Naive thymus-derived CD4-positive, alpha-beta T cell (primary cell): ENCODE results near the gene TMEM176B. TPM values are rescaled to one million over a fixed set of nuclear protein-coding genes. Genes with fewer than 3 reads are reported as not detected.

Source experiments
- ATAC-seq: fragments of 150-1000 bp; cut with Tn5 transposase; 2 replicates; pipeline ENCODE4 v1.10.0; 2021; ENCODE audit warnings: mild to moderate bottlenecking, moderate library complexity
- CTCF ChIA-PET: fragments of 350-600 bp; sonication (Branson Sonifier 250); formaldehyde crosslinking; loops from one replicate; lab custom pipeline; 2021; ENCODE audit warnings: antibody characterized with exemption; lab: Charles Lee
- POLR2A ChIA-PET: fragments of 350-600 bp; sonication (Branson Sonifier 250); formaldehyde crosslinking; loops from one replicate; lab custom pipeline; 2021; ENCODE audit warnings: antibody characterized with exemption, inconsistent platforms; lab: Charles Lee
- DNase-seq, 9 donors: peaks; one replicate each; pipeline versions ENCODE4 v3.0.0 to v3.0.0-alpha.2; 2020 to 2022; ENCODE audit warnings: mixed read lengths in 1 of 9
- H3K27ac ChIP-seq: one replicate; pipeline ENCODE4 v1.7.0; 2013; ENCODE audit warnings: mild to moderate bottlenecking, low read depth, low read length, moderate library complexity
- H3K27me3 ChIP-seq, 2 donors: one replicate each; pipeline ENCODE4 v1.7.0; 2013; ENCODE audit warnings: low read length in 2 of 2, mild to moderate bottlenecking in 2 of 2, moderate library complexity in 2 of 2; ENCODE audit not compliant: control insufficient read depth in 2 of 2, insufficient read depth in 2 of 2
- H3K36me3 ChIP-seq, 3 experiments: 1 replicate in 2 of 3; 2 replicates in 1 of 3; pipeline ENCODE4 v1.7.0; 2013; ENCODE audit warnings: low read length in 3 of 3, mild to moderate bottlenecking in 3 of 3, moderate library complexity in 1 of 3; ENCODE audit not compliant: insufficient read depth in 3 of 3, control insufficient read depth in 2 of 3
- H3K4me1 ChIP-seq, 2 donors: one replicate each; pipeline ENCODE4 v1.7.0; 2013; ENCODE audit warnings: low read length in 2 of 2, mild to moderate bottlenecking in 2 of 2, moderate library complexity in 1 of 2; ENCODE audit not compliant: control insufficient read depth in 2 of 2, insufficient read depth in 2 of 2
- H3K4me3 ChIP-seq: 2 replicates; pipeline ENCODE4 v1.7.0; 2013; ENCODE audit warnings: mild to moderate bottlenecking, low read length
- H3K9me3 ChIP-seq, 3 experiments: 1 replicate in 2 of 3; 2 replicates in 1 of 3; pipeline ENCODE4 v1.7.0; 2013; ENCODE audit warnings: low read length in 3 of 3; ENCODE audit not compliant: control insufficient read depth in 2 of 3
- H3K27ac Mint-ChIP-seq, 9 donors: one replicate each; pipeline ENCODE4 v1.8.0; 2020 to 2022; ENCODE audit warnings: mixed read lengths in 9 of 9, mild to moderate bottlenecking in 8 of 9, moderate library complexity in 5 of 9, inconsistent platforms in 2 of 9
- H3K27me3 Mint-ChIP-seq, 5 donors: one replicate each; pipeline ENCODE4 v1.8.0; 2021 to 2022; ENCODE audit warnings: mixed read lengths in 5 of 5, mild to moderate bottlenecking in 1 of 5
- H3K36me3 Mint-ChIP-seq, 5 donors: one replicate each; pipeline ENCODE4 v1.8.0; 2020 to 2022; ENCODE audit warnings: mixed read lengths in 5 of 5, mild to moderate bottlenecking in 3 of 5, inconsistent platforms in 1 of 5
- H3K4me1 Mint-ChIP-seq, 7 donors: one replicate each; pipeline ENCODE4 v1.8.0; 2020 to 2022; ENCODE audit warnings: mixed read lengths in 7 of 7, mild to moderate bottlenecking in 3 of 7, inconsistent platforms in 1 of 7
- H3K4me3 Mint-ChIP-seq, 10 donors: one replicate each; pipeline ENCODE4 v1.8.0; 2020 to 2022; ENCODE audit warnings: mild to moderate bottlenecking in 10 of 10, mixed read lengths in 10 of 10, moderate library complexity in 6 of 10, inconsistent platforms in 2 of 10
- H3K9me3 Mint-ChIP-seq, 11 donors: one replicate each; pipeline ENCODE4 v1.8.0; 2020 to 2022; ENCODE audit warnings: mixed read lengths in 11 of 11, mild to moderate bottlenecking in 4 of 11, inconsistent platforms in 1 of 11, moderate library complexity in 1 of 11
- intact Hi-C, 2 donors: fragments of 100-400 bp; cut with micrococcal nuclease; formaldehyde crosslinking; loops; one replicate each; pipeline ENCODE4 v1.15.1; 2023
- polyA plus RNA-seq, 2 donors: library from polyadenylated mRNA; unstranded; fragments of 300-500 nt; fragmentation: Illumina TruSeq; gene quantifications; one replicate each; pipeline ENCODE4 v1.2.3, GENCODE V29; 2021
- total RNA-seq, 6 experiments: library from RNA in 5 of 6; stranded (reverse) in 5 of 6; gene quantifications; 1 replicate in 5 of 6; 2 replicates in 1 of 6; pipeline ENCODE4 v1.2.3 and lab custom pipeline; 2021 to 2026

Gene TMEM176B
- total and polyA plus RNA-seq, 7 experiments from 2014 or later: 0.53 to 7.1 (median 2.4) TPM; not detected in 3

GRCh38 chr7:150845421-150845861 lies 45.3 kb upstream of the TMEM176B start:
- intact Hi-C loops: no loop called here
- no peaks in the 10 kb centered on the region for H3K4me1 Mint-ChIP-seq
- no peaks in the 10 kb centered on the region for H3K4me1 ChIP-seq
- CTCF ChIA-PET: no interaction called here
- no peak for DNase-seq
- H3K27me3 Mint-ChIP-seq: peaks cover 0 to 22% (median 7%) of the 10 kb centered on the region in 5 donors
- no peak for ATAC-seq
- H3K9me3 Mint-ChIP-seq: no peaks in the 10 kb centered on the region
- no peak overlapping the region for H3K27ac ChIP-seq
- H3K27me3 ChIP-seq: no peaks in the 10 kb centered on the region
- no peak overlapping the region for H3K4me3 ChIP-seq
- no peaks in the 10 kb centered on the region for H3K36me3 Mint-ChIP-seq
- no peaks in the 10 kb centered on the region for H3K36me3 ChIP-seq
- H3K4me3 Mint-ChIP-seq: no peak overlapping the region
- H3K9me3 ChIP-seq: no peaks in the 10 kb centered on the region
- POLR2A ChIA-PET: no interaction called here
- H3K27ac Mint-ChIP-seq: no peak overlapping the region

GRCh38 chr7:150842716-150843115 lies 42.6 kb upstream of the TMEM176B start:
- Histone ChIP-seq H3K36me3 (no peaks in the 10 kb centered on the region), H3K27ac (no peak overlapping the region), H3K9me3 (no peaks in the 10 kb centered on the region), H3K27me3 (no peaks in the 10 kb centered on the region), H3K4me3 (no peak overlapping the region), H3K4me1 (no peaks in the 10 kb centered on the region)
- ChIA-PET POLR2A (no interaction called here), CTCF (no interaction called here)
- no peak for ATAC-seq
- intact Hi-C loops: no loop called here
- DNase-seq: no peak
- Mint-ChIP-seq H3K36me3 (no peaks in the 10 kb centered on the region), H3K4me3 (no peak overlapping the region), H3K9me3 (no peaks in the 10 kb centered on the region), H3K27me3 (peaks cover 0 to 24% (median 0%) of the 10 kb centered on the region in 5 donors), H3K27ac (no peak overlapping the region), H3K4me1 (peaks cover 0 to 2% (median 0%) of the 10 kb centered on the region in 7 donors)

GRCh38 chr7:150842018-150842417 lies 41.9 kb upstream of the TMEM176B start:
- Histone ChIP-seq H3K4me1 (no peaks in the 10 kb centered on the region), H3K27me3 (no peaks in the 10 kb centered on the region), H3K4me3 (no peak overlapping the region), H3K36me3 (no peaks in the 10 kb centered on the region), H3K9me3 (no peaks in the 10 kb centered on the region), H3K27ac (no peak overlapping the region)
- intact Hi-C loops: no loop called here
- ChIA-PET POLR2A (no interaction called here), CTCF (no interaction called here)
- Mint-ChIP-seq H3K9me3 (no peaks in the 10 kb centered on the region), H3K4me1 (peaks cover 0 to 2% (median 0%) of the 10 kb centered on the region in 7 donors), H3K4me3 (no peak overlapping the region), H3K27me3 (peaks cover 0 to 25% (median 0%) of the 10 kb centered on the region in 5 donors), H3K36me3 (no peaks in the 10 kb centered on the region), H3K27ac (no peak overlapping the region)
- no peak for ATAC-seq
- DNase-seq: no peak

- Histone ChIP-seq H3K9me3 (no peaks in the 10 kb centered on the region), H3K27ac (no peak overlapping the region), H3K27me3 (no peaks in the 10 kb centered on the region), H3K4me1 (no peaks in the 10 kb centered on the region), H3K36me3 (no peaks in the 10 kb centered on the region), H3K4me3 (no peak overlapping the region)
- ChIA-PET CTCF (no interaction called here), POLR2A (no interaction called here)
- Mint-ChIP-seq H3K4me3 (no peak overlapping the region), H3K27ac (no peak overlapping the region), H3K36me3 (no peaks in the 10 kb centered on the region), H3K4me1 (peaks cover 0 to 2% (median 0%) of the 10 kb centered on the region in 7 donors), H3K27me3 (peaks cover 0 to 19% (median 5%) of the 10 kb centered on the region in 5 donors), H3K9me3 (no peaks in the 10 kb centered on the region)
- ATAC-seq: no peak
- no peak for DNase-seq
- intact Hi-C loops: no loop called here
Measured at GRCh38 chr7:150838965-150839650, 38.9 kb upstream of the TMEM176B start.

- Mint-ChIP-seq H3K9me3 (no peaks in the 10 kb centered on the region), H3K36me3 (no peaks in the 10 kb centered on the region), H3K4me1 (peaks cover 0 to 2% (median 0%) of the 10 kb centered on the region in 7 donors), H3K27me3 (peaks cover 12 to 23% (median 21%) of the 10 kb centered on the region in 5 donors), H3K27ac (no peak overlapping the region), H3K4me3 (no peak overlapping the region)
- Histone ChIP-seq H3K27ac (no peak overlapping the region), H3K27me3 (no peaks in the 10 kb centered on the region), H3K36me3 (no peaks in the 10 kb centered on the region), H3K9me3 (no peaks in the 10 kb centered on the region), H3K4me3 (no peak overlapping the region), H3K4me1 (no peaks in the 10 kb centered on the region)
- no peak for ATAC-seq
- ChIA-PET POLR2A (interaction anchor here (0.6 kb wide), 1 partner anchor 16 kb away, joined by 3 read pairs; no protein-coding TSS in a partner anchor), CTCF (interaction anchor here (0.6 kb wide), 1 partner anchor 31 kb away, joined by 4 read pairs; no protein-coding TSS in a partner anchor)
- intact Hi-C loops: no loop called here
- no peak for DNase-seq
Measured at GRCh38 chr7:150835702-150836280, 35.6 kb upstream of the TMEM176B start.

GRCh38 chr7:150835019-150835418 lies 34.9 kb upstream of the TMEM176B start:
- ChIA-PET POLR2A (no interaction called here), CTCF (no interaction called here)
- Histone ChIP-seq H3K4me1 (no peaks in the 10 kb centered on the region), H3K27me3 (no peaks in the 10 kb centered on the region), H3K9me3 (no peaks in the 10 kb centered on the region), H3K4me3 (no peak overlapping the region), H3K27ac (no peak overlapping the region), H3K36me3 (no peaks in the 10 kb centered on the region)
- H3K27me3 Mint-ChIP-seq: peaks cover 18 to 26% (median 21%) of the 10 kb centered on the region in 5 donors
- peaks cover 0 to 1% (median 0%) of the 10 kb centered on the region in 7 donors for H3K4me1 Mint-ChIP-seq
- no peak overlapping the region for H3K27ac Mint-ChIP-seq
- no peak overlapping the region for H3K4me3 Mint-ChIP-seq
- H3K36me3 Mint-ChIP-seq: no peaks in the 10 kb centered on the region
- intact Hi-C loops: no loop called here
- ATAC-seq (no peak), DNase-seq (no peak)
- H3K9me3 Mint-ChIP-seq: no peaks in the 10 kb centered on the region
